ENCODE results near the gene ZNF683.

The ZNF683 gene

DNA sequence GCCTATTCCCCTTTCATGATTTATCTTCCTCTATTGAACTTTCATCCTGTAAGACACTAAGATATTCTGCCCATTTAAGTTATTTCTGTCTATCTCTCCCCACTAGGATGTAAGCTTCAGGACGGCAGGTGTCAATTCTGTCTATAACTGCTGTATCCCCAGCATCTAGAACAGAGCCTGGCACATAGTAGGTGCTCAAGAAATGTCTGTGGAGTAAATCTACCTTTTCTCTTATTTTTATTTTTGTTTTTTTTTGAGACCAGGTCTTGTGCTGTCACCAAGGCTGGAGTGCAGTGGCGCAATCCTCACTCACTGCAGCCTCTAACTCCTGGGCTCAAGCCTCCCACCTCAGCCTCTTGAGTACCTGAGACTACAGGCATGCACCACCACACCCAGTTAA lies 49.2 kb downstream of the ZNF683 start:
- no peaks in the 10 kb centered on the region for H3K4me1 ChIP-seq (ENCODE audit: control insufficient read depth, insufficient read depth, low read length)
- H3K27ac ChIP-seq (ENCODE audit: extremely low read depth, low read depth, low read length): no peak overlapping the region
- TF ChIP-seq ZNF664 (tag by site-specific recombination; IDR thresholded peaks at IDR 0.05): peak; percentile 52; the same call in 1 of the 2 replicates
- TF ChIP-seq SCRT2 (tag by site-specific recombination; IDR thresholded peaks at IDR 0.05): no peak
- ChIA-PET CTCF (interaction anchor here (0.6 to 11.1 kb wide), 7 partner anchors 11 to 133 kb away, joined by 3 to 203 read pairs (median 8); partner anchors contain the start of genes CATSPER4 and SH3BGRL3), POLR2A (interaction anchor here (3.0 kb wide), 1 partner anchor 38 kb away, joined by 10 read pairs; no protein-coding TSS in a partner anchor)
- peaks cover 0 to 34% of the 10 kb centered on the region in 2 experiments; a peak in 2 of 3 replicates for H3K36me3 ChIP-seq (ENCODE audit: control insufficient read depth in 2 of 2, insufficient read depth in 1 of 2, low read length in 2 of 2)
- no peak overlapping the region for H3K4me3 ChIP-seq (ENCODE audit: low read depth, low read length)
- no peaks in the 10 kb centered on the region for H3K9me3 ChIP-seq (ENCODE audit: control insufficient read depth, insufficient read depth, low read depth, low read length)

DNA sequence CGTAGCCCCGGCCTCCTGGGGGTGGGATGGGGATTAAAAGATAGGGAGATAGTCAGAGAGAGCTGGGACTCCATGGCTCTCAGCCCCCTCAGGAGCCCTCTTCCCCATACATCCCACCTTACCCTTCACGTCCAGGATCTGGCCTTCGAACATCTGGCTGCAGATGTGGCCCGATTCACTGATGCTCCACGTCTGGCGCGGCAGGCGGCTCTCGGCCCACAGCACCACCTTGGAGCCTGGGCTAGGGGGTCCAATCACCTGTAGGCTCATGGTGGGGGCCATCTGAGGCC lies 50.6 kb downstream of the ZNF683 start:
- ChIA-PET CTCF (interaction anchor here (0.5 to 11.1 kb wide), 47 partner anchors 8 to 1734 kb away, joined by 3 to 203 read pairs (median 5); partner anchors contain the start of genes CATSPER4, CEP85, CRYBG2 and DHDDS), POLR2A (interaction anchor here (0.6 to 3.0 kb wide), 3 partner anchors 15 to 42 kb away, joined by 3 to 10 read pairs (median 6); partner anchors contain the start of gene SH3BGRL3)
- no peaks in the 10 kb centered on the region for H3K9me3 ChIP-seq (ENCODE audit: control insufficient read depth, insufficient read depth, low read depth, low read length)
- no peak overlapping the region for H3K4me3 ChIP-seq (ENCODE audit: low read depth, low read length)
- H3K4me1 ChIP-seq (ENCODE audit: control insufficient read depth, insufficient read depth, low read length): no peaks in the 10 kb centered on the region
- no peak for TF ChIP-seq MZF1 (tag by site-specific recombination; IDR thresholded peaks at IDR 0.05; ENCODE audit: borderline replicate concordance)
- TF ChIP-seq ZNF707 (tag by site-specific recombination; IDR thresholded peaks at IDR 0.05): no peak
- TF ChIP-seq ZXDB (tag by site-specific recombination; IDR thresholded peaks at IDR 0.05): no peak
- peaks cover 0 to 34% of the 10 kb centered on the region in 2 experiments; a peak in 2 of 3 replicates for H3K36me3 ChIP-seq (ENCODE audit: control insufficient read depth in 2 of 2, insufficient read depth in 1 of 2, low read length in 2 of 2)
- no peak overlapping the region for H3K27ac ChIP-seq (ENCODE audit: extremely low read depth, low read depth, low read length)

DNA sequence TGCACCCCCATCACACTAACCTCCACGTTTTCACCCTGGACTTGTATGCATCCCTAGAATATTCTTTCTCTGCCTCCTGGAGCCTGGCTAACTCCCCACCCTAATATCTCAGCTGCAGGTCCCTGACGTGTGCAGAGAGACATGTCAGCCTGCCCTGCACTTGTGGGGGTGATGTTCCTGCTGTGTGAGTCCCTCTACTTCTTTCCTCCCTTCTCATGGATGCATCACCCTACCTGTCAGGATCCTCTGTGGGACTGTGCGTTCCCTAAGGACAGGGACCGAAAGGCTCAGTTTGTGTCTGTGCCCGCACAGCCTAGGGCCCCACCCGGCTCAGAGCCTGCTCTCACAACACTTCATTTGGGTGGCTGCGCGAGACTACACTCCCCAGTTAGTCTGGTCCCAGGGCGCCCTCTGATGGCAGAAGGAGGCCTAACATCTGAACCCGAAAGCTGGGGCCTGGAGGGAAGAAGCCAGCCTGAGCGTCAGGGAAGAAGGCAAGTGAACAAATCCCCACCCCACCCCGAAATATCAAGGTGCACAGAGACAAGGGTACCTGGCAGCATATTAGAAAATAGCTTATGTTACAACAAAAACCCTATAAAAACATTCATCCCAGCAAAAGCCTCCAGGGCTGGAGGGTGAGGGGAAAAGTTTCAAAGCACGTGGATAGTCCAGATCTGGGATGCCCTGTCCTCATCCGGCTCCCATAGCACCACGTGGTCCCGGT lies 51.1 kb downstream of the ZNF683 start:
- Histone ChIP-seq H3K9me3 (ENCODE audit: control insufficient read depth, insufficient read depth, low read depth, low read length) (no peaks in the 10 kb centered on the region), H3K27ac (ENCODE audit: extremely low read depth, low read depth, low read length) (no peak overlapping the region), H3K4me1 (ENCODE audit: control insufficient read depth, insufficient read depth, low read length) (no peaks in the 10 kb centered on the region), H3K36me3 (ENCODE audit: control insufficient read depth in 2 of 2, insufficient read depth in 1 of 2, low read length in 2 of 2) (peaks cover 0 to 34% of the 10 kb centered on the region in 2 experiments; a peak in 2 of 3 replicates), H3K4me3 (ENCODE audit: low read depth, low read length) (no peak overlapping the region)
- ChIA-PET CTCF (interaction anchor here (0.5 to 11.1 kb wide), 52 partner anchors 8 to 1734 kb away, joined by 3 to 203 read pairs (median 4); partner anchors contain the start of genes CATSPER4, CEP85, CRYBG2 and DHDDS), POLR2A (interaction anchor here (0.6 to 3.0 kb wide), 3 partner anchors 14 to 42 kb away, joined by 3 to 10 read pairs (median 6); partner anchors contain the start of gene SH3BGRL3)
- TF ChIP-seq ZNF354C (tag by site-specific recombination; IDR thresholded peaks at IDR 0.05; ENCODE audit: borderline replicate concordance, low read depth) (no peak), ZNF529 (tag by site-specific recombination; IDR thresholded peaks at IDR 0.05; ENCODE audit: insufficient replicate concordance) (no peak), KLF8 (tag by site-specific recombination; IDR thresholded peaks at IDR 0.05) (0 out of 2 replicates have a peak, but pooled peaks have one; percentile 15), ZNF600 (tag by site-specific recombination; IDR thresholded peaks at IDR 0.05) (0 out of 2 replicates have a peak, but pooled peaks have one; percentile 41), ZNF426 (tag by site-specific recombination; IDR thresholded peaks at IDR 0.05) (no peak), ZNF366 (tag by site-specific recombination; conservative IDR thresholded peaks at IDR 0.05) (no peak), HOXA7 (CRISPR knock-in tag; IDR thresholded peaks at IDR 0.05; ENCODE audit: borderline replicate concordance) (no peak), SCRT1 (tag by site-specific recombination; IDR thresholded peaks at IDR 0.05; ENCODE audit: borderline replicate concordance) (no peak), ZSCAN30 (tag by site-specific recombination; IDR thresholded peaks at IDR 0.05) (no peak), ZNF658 (tag by site-specific recombination; IDR thresholded peaks at IDR 0.05) (no peak), ZNF670 (tag by site-specific recombination; IDR thresholded peaks at IDR 0.05; ENCODE audit: low read depth) (no peak), ZNF2 (tag by site-specific recombination; IDR thresholded peaks at IDR 0.05) (0 out of 2 replicates have a peak, but pooled peaks have one; percentile 45), ZNF292 (tag by site-specific recombination; IDR thresholded peaks at IDR 0.05; ENCODE audit: borderline replicate concordance, low read depth) (no peak), ZNF560 (tag by site-specific recombination; IDR thresholded peaks at IDR 0.05; ENCODE audit: borderline replicate concordance) (no peak)
- TF ChIP-seq, protein P1, sequence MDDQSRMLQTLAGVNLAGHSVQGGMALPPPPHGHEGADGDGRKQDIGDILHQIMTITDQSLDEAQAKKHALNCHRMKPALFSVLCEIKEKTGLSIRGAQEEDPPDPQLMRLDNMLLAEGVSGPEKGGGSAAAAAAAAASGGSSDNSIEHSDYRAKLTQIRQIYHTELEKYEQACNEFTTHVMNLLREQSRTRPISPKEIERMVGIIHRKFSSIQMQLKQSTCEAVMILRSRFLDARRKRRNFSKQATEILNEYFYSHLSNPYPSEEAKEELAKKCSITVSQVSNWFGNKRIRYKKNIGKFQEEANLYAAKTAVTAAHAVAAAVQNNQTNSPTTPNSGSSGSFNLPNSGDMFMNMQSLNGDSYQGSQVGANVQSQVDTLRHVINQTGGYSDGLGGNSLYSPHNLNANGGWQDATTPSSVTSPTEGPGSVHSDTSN (CRISPR knock-in tag; IDR thresholded peaks at IDR 0.05): no peak
- TF ChIP-seq, protein P2, sequence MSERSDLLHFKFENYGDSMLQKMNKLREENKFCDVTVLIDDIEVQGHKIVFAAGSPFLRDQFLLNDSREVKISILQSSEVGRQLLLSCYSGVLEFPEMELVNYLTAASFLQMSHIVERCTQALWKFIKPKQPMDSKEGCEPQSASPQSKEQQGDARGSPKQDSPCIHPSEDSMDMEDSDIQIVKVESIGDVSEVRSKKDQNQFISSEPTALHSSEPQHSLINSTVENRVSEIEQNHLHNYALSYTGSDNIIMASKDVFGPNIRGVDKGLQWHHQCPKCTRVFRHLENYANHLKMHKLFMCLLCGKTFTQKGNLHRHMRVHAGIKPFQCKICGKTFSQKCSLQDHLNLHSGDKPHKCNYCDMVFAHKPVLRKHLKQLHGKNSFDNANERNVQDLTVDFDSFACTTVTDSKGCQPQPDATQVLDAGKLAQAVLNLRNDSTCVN (tag by site-specific recombination; optimal IDR thresholded peaks at IDR 0.05): peak; percentile 23
- TF ChIP-seq, protein P3, sequence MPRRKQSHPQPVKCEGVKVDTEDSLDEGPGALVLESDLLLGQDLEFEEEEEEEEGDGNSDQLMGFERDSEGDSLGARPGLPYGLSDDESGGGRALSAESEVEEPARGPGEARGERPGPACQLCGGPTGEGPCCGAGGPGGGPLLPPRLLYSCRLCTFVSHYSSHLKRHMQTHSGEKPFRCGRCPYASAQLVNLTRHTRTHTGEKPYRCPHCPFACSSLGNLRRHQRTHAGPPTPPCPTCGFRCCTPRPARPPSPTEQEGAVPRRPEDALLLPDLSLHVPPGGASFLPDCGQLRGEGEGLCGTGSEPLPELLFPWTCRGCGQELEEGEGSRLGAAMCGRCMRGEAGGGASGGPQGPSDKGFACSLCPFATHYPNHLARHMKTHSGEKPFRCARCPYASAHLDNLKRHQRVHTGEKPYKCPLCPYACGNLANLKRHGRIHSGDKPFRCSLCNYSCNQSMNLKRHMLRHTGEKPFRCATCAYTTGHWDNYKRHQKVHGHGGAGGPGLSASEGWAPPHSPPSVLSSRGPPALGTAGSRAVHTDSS (tag by site-specific recombination; IDR thresholded peaks at IDR 0.05): no peak
- TF ChIP-seq, protein P4, sequence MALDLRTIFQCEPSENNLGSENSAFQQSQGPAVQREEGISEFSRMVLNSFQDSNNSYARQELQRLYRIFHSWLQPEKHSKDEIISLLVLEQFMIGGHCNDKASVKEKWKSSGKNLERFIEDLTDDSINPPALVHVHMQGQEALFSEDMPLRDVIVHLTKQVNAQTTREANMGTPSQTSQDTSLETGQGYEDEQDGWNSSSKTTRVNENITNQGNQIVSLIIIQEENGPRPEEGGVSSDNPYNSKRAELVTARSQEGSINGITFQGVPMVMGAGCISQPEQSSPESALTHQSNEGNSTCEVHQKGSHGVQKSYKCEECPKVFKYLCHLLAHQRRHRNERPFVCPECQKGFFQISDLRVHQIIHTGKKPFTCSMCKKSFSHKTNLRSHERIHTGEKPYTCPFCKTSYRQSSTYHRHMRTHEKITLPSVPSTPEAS (tag by site-specific recombination; IDR thresholded peaks at IDR 0.05): no peak
